T-helper 22 cell (primary cell): ENCODE data around the gene KRTAP10-12.

ENCODE experiments used
- DNase-seq: peaks from one replicate; pipeline ENCODE4 v3.0.0-alpha.2; 2020; ENCODE audit warnings: low read depth

The KRTAP10-12 gene

DNA sequence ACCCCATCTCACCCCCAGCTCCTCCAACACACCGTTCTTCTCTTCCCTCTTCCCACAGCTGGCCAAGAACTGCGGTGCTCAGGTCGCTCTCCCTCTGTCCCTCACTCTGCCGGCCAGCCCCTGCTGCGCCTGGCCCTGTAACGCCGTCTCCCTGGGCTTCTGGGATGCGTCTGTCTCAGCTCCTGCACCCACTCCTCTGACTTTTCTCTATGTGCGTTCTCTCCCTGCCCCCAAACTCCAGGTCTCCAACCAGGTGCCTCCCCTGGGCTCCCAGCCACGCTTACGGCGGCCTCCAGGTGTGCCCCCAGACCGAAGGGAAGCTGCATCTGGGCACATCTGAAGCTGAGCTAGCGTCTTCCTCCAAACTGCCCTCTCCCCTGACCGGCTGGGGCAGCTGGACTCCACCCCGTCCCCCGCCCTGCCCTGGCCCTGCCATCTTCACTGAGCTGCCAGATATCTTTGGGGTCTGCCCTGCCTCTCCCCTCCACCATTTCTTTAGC, 2.6 kb downstream of the KRTAP10-12 start:
- no peak for DNase-seq

DNA sequence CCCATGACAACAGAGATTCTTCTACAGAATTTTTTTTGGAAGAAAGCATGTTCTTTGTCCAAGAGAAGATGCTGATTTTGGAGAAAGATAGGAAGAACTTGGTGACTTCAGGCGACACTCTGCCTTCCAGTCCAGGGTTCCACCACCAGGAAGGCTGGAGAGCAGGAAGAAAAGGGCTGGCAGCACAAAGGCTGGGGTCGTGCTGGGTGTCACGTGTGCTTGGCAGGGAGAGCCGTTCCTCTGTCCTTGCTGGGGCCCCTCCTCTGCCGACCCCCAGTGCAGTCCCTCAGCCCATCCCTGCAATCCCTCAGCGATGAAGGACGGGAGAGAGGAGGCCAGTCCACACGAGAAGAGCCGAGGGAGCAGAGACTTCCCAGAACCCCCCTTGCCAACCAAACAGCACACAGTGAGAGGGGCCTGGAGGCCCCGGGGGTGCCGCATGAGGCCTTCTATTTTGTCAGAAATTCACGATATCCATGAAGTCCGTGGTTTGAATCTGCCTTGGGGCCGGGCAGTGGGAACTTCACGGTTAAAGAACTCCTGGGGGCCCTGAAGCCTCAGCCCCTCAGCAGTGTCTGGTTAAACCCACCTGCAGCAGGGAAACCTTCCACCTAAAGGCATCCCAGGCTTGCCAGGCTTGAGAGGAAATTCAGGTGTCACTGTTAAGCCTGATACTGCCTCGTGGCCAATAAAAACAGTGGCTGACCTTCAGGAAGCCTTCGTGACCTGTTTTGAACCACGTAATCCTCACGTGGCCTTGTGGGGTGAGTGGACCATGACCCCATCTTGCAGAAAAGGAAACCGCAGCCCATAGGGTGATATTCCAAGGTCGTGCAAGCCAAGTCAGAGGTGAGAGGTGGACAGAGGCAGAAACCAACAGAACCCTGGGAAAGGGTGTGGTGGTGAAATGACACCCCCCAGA, 3.4 kb downstream of the KRTAP10-12 start:
- no peak for DNase-seq

DNA sequence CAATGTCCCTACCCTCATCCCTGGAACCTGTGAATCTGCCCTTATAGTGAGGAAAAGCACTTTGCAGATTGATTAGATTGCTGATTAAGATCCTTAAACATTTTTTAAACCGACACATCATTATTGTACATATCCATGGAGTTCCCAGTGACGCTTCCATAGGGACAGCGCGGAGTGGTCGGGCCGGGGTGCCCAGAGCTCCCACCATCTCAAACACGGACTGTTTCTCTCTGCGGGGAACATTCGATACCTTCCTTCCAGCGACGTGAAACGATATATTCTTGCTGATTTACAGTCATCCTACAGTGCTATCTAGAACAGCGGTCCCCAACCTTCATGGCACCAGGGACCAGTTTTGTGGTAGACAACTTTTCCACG, 4.0 kb downstream of the KRTAP10-12 start:
- no peak for DNase-seq

DNA sequence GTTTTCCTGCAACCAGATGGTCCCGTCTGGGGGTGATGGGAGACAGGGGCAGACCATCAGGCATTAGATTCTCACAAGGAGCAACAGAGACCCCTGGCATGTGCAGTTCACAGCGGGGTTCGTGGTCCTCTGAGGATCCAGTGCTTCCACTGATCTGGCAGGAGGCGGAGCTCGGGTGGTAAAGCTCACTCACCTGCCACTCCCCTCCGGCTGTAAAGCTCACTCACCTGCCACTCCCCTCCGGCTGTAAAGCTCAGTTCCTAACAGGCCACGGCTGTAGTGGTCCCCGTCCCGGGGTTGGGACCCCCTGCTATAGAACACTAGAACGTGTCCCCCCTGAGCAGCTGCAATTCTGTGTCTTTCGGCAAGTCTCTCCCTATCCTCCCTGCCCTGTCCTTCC, 4.6 kb downstream of the KRTAP10-12 start:
- DNase-seq = no peak

DNA sequence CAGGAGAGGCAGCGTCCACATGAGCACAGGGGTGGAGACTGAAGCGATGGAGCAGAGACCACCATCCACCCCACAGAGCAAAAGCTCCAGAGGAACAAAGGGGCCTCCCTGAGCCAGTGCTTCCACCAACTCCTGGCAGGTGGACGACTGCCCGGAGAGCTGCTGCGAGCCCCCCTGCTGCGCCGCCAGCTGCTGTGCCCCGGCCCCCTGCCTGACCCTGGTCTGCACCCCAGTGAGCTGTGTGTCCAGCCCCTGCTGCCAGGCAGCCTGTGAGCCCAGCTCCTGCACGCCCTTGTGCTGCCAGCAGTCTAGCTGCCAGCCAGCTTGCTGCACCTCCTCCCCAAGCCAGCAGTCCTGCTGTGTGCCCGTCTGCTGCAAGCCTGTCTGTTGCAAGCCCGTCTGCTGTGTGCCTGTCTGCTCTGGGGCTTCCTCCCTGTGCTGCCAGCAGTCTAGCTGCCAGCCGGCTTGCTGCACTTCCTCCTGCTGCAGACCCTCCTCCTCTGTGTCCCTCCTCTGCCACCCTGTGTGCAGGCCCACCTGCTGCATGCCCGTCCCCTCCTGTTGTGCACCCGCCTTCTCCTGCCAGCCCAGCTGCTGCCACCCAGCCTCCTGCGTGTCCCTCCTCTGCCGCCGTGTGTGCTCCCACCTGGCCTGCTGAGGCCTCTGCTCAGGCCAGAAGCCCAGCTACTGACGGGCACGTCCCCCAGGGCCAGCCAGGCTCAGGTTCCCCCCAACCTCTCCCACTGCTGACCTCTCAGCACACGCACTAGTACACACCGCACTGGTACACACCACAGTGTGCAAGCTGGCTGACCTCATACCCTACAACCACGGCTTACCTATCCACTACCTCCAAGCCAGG, 5.4 kb downstream of the KRTAP10-12 start:
- DNase-seq = no peak

DNA sequence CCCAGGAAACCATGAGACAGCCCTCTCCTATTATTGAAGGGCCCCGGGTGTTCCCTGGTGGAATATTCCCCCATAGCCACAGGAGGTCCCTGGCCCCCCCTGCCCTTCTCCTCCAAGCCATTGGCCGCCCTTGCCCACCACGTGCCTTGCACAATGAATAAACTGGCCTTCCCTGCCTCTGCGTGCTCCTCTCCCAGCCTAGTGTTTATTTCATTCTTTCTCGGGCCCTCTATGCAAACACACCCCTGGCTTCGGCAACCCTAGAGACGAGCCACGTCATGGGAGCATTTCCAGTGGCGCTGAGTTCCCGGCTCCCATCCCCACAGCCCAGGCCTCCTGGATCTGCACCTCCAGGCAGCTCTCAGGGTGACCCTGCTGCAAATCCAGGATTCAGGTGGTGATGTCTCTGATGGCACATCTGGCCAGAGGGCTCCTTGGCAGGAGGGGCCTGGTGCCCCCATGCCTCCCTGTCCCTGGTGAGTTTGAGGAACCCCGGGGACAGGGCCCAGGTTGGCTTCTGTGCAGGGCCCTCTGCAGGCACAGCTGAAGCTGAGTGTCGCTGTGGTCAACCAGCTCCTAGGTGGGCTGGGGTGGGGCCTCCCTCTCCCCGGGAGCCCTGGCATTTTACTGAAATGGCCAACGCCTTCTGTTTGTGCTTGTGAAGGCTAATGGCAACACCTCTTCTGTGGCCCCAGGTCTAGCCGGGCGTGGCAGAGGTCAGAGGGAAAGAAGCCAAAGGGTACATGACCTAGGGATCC, 6.2 kb downstream of the KRTAP10-12 start:
- DNase-seq = no peak

DNA sequence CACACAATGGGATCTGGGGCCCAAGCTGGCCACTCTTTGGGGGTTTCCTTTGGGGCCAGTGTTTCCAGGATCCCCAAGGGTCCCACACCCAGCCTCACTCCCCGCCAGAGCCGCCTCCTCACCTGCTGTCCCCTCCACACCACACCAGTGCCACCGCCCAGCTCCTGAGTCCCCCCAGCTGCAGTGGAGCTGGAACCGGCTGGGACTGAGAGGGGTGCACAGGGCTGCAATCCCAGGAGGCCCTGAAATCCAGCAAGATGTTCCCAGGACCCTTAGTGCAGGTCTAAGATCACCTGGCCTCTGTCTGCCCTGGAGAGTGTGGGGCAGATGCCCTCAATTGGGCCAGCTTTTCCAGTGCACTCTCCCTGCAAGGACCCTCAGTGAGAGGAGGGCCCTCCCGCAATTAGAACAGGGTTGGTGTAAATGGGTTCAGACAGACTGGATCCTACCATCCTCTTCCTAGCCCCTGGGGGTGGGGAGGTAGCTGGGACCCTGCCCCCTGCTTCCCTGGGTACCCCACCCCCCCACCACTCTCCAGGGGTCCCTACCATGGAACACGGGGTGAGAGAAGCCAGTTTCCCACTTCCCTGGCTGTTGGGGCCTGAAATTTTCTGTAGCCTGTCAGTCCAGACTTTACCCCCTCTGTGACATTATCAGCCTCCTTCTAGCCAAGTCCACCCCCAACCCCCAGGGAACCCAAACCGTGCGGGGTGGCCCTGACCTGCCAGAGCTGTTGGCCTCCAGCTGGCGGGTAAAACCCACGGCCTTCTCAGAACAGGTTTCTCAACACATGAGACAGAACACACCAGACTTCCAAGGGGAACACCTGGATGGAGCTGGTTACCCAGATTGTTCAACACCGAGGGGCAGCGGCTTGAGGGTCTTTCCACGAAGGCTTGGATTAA, 7.0 kb downstream of the KRTAP10-12 start:
- DNase-seq = no peak

DNA sequence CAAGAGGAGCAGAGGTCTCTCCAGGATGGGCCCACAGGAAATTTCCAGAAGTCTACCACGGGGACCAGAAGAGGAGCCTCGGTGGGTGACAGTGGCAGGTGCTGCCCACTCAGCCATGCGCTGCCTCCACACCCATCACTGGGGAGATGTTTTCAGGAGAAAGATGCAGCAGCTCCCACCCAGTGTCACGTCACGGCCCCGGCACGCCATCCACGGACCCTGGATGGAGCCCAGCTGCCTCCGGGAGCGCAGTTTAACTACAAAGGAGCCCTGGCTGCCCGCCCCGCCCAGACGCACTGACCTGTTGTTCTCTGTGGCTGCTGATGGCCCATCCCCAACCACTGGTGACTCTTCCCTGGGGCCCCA, 7.6 kb downstream of the KRTAP10-12 start:
- no peak for DNase-seq

DNA sequence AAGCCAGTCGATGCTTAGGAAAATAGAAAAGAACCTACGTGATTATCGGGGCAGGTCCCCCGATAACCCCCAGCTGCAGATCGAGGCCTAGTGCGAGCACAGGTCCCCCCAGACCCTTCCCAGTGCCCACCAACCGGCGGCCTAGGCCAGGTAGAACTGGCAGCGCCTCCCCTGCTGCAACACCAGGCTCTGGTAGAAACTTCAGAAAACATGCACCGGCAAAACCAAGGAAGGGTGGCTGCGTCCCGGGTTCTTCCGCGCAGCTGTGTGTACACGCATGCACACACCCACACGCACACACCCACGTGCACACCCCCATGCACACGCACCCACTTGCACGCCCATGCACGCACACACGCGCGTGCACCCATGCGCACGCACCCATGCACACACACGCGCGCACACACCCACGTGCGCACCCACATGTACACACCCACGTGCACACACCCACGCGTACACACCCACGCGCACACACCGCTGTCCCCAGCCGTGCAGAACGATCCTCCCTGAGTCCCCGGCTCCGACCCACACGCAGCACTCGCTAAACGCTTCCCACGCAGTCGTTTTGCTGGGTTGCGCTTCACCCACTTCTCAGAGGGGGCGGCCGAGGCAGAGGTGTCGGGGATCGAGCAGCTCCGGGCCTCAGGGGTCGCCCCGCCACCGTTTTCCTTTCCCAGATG, 9.2 kb downstream of the KRTAP10-12 start:
- DNase-seq = no peak

DNA sequence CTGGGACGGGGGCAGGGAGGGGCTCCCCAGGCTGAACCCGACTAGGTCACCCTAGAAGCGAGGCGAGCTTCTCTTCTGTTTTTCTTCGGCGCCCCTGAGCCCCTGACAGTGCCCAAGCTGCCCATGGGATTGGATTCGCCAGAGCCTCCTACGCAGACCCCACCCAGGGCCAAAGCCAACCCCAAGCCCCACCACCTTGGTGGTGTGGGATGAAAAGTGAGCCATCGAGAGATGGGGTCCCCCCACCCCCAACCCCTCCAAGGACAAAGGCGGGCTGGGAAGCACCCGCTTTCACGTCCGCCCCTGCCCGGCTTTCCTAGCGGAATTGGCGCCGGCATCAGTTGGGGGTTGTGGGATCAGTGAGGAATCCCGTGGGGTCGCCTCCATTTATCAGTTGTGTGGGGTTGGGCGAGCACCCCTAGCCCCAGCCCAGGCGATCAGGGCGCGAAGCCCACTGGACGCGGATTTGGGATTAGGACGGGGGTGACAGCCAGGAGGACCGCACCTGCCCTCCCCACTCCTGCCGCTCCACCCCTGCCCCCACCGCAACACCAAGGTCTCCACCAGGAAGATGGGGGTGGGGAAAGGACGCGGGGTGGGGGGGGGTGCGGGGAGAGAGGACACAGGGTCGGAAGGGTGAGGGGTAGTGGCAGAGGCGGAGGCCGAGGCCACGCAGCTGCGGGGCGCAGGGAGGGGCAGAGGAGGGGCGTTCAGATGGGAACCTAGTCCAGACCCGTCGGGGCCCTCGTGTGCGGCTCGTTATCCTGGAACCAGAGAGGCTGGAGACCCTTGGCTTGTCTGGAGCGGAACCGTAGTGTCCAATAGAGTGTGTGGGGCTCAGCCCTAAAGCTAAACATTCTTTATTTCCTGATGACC, 10.0 kb downstream of the KRTAP10-12 start:
- no peak for DNase-seq

DNA sequence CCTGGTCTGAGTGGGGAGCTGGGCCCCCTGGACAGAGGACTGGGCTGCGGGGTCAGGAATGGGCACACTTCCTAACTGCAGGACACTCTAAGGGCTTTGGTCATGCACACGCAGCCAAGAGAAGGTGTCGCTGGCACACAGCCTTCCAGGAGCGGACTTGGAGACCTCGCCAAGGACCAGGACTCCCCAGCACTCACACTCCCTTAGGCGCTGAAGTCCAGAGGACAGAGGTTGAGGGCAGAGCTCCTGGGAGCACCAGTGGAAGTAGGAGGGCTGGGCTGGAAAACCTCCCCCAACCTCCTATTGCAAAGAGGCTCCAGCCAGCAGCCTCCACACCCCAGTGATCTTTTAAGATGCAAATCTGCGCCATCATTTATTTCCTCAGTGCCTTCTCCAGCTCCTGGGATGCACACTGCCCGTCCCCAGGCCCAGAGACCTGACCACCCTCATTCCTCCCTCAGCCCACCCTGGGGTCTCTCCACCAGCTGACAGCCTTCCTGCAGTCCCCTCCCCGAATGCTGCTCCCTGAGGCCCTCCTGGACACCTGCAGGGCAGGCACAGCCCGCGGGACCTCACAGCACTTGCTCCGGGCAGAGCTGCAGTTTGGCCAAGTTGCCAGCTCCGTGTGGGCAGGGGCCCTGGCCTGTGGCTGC, 11.4 kb downstream of the KRTAP10-12 start:
- DNase-seq = no peak

DNA sequence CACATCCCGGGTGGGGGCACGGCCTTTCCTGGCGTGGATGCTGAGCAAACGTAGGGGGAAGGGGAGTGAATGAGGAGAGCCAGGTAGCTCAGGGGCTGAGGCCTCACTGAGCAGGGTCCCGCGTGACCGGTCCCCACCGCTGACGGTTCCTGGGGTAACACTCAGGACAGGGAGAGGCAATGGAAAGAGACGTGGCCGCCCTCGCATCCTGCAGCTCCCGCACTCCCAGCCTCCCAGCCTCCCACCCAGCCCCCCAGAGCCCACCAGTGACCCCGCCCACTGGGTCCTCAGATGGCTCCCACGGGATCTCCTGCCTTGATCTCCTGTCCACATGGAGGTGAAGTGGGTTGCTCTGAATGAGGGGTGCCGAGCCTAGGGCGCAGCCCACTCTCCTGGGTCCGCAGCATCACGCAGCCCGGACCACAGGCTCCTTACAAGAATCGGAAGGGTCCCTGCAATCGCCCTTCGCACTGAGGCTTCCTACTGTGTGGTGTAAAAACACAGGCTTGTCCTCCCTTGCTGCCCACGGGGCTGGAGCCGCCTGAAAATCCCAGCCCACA, 12.0 kb downstream of the KRTAP10-12 start:
- no peak for DNase-seq

DNA sequence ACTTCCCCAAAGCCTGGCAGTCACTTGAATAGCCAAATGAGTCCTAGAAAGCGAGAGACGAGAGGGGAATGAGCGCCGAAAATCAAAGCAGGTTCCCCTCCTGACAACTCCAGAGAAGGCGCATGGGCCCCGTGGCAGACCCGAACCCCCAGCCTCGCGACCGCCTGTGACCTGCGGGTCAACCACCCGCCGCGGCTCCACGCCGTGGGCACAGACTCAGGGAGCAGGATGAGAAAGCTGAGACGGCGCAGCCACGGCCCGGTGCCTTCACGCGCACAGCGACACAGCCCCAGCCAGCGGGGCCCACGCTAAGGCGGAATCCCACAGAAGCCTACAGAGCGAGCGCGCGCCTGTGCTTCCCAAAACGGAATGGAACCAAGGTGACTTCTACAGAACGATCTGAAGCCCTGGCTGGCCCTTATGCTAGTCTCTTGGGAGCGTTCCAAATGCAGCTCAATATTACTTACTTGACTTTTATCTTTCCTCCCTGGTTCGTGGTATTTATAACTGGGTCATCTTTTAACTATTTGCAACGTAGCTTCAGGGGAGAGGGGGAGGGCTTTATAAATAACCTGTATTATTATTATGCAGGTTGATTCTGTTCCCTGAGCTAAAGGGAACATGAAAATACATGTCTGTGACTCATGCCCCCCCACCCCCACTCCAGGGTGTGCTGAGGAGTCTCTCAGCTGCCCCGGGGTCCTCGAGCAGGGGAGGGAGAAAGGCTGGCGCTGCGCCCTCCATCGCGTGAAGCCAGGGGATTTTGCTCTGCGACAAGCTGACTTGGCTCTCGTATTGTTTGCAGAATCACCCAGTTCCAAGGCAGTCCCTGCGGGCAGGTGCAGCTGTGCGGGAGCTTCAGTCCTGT, 12.7 kb downstream of the KRTAP10-12 start:
- no peak for DNase-seq

DNA sequence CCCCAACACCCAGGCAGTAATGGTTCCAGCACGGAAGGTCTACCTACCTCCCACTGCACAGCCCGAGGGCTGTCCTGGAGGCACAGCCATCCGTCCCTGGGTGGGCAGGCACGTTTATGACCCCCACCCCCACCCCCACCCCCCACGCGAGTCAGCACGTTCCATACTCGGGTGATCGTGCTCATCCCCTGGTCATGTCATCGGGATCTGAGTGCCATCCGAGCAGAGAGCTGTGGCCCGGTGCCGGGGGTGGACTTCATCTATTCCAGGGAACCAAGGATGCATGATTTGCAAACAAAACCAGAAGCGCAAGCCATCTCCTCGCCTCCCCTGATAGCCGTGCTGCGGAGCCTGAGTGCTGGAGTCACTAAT, 13.3 kb downstream of the KRTAP10-12 start:
- no peak for DNase-seq

DNA sequence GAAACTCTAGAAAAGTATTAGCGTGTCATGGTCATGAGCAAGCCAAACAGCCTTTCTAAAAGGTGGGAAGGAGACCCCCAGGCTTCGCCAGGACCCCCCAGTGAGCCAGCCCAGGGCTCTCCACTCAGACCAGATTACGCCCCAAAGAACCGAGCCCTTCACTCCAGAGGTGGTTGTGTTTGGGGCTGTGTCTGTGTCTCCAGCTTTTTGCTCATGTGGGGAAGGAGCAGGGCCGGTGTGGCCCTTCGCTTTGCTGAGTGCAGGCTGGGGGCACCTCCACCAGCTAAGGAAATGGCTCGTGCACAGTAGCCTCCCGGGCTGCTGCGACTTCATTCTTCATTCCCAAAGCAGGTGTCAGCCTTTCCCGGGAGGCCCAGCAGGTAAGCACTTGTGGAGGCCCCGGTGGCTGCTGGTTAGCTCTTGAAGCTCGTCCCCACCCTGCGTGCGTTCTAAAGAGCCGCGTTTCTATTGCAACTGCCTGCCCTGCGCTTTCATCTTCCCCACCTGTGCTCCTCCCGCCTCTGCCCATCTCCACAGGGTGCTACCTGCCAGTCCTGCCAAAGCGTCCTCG, 13.9 kb downstream of the KRTAP10-12 start:
- DNase-seq = no peak

DNA sequence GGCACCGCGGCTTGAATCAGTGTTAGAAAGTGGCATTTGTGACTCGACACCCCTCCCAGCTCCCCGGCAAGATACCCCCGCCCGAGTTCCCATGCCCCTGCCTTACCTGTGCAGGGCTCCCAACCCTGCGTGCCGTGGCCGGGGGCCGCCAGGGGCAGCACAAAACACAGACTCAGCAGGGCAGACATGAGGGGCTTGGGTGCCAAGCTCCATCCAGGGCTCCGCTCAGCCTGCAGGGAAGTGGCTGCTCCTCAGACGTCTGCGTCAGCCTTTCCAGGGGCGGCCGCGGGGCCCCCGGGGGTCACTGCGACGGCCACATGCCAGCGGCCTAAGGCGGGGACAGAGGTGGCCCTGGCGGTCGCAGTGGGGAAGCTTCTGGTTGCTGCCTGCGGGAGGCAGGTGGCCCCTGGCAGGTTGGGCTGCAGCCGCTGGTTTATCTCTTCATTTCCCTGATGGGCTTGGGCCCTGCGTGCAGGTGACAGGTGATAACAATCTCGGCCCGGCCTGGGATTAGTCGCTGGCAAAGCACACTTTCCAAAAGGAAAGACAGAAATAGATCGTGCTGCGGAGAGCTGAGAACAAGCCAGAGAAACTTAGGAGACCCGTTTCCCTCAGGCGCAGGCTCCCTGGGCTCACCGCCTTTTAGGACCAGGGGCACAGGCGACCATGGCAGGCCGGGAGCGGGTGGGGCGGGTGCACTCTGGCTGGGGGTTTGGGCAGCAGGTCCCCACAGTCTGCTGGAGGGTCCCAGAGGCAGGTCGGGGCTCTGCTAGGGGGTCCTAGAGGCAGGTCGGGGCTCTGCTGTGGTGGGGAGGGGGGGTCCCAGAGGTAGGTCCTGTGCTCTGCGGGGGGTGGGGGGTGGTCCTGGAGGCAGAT, 14.6 kb downstream of the KRTAP10-12 start, which contains the start of gene TSPEAR:
TSS of gene TSPEAR (minus strand) at position 246 of the 876 bp plus-strand sequence. CDS start at position 188, 58 bp downstream.
- no peak for DNase-seq
